Measurements from ENCODE around the gene WNT2B.

WNT2B gene

DNA sequence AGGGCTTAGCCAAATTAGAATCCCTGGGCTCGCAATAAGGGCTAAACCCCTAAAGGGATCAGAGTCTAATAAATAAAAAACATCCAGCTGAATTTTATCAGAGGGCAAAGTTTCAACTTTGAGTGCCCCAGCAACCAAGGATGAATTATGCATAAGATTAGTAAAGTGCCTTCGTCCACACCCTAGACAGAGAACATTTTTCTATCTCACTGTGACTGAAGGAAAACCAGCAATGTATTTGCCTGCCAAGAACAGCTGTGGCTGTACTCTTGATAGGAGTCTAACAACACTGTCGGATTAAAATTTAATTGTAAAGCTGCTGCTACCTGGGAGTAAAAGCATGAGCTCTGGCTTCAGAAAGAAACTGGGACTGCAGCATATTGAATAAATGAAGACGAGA, 23.3 kb downstream of the WNT2B start:
- WGBS (ENCODE audit: insufficient coverage) = 100% methylated on average over 3 of the region's 4 CpGs

DNA sequence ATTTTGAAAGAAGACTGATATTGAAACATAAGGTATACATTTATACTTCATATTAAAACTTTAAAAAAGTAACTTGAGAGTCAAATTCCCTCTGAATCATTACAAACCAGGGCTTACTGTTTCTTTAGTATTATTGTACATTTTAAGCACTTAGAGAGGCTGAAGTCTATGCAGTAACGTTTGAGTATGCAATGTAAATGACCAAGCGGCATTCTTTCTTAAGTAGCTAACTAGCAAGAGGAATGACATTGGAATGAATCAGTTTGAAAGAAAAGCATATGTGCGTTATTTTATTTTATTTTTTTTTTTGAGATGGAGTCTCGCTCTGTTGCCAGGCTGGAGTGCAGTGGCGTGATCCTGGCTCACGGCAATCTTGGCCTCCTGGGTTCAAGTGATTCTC, 24.3 kb downstream of the WNT2B start:
- DNase-seq = no peak
- ChIA-PET CTCF (no interaction called here), POLR2A (no interaction called here)
- Histone ChIP-seq H3K27me3 (replicated peaks in 2 of 5; ENCODE audit: control insufficient read depth in 4 of 5, insufficient read depth in 5 of 5, low read length in 4 of 5) (no peaks in the 10 kb centered on the region), H3K4me1 (ENCODE audit: control extremely low read depth in 1 of 4, control insufficient read depth in 4 of 4, insufficient read depth in 4 of 4, low read length in 3 of 4) (no peaks in the 10 kb centered on the region), H3K9me3 (ENCODE audit: control extremely low read depth in 1 of 5, control insufficient read depth in 4 of 5, insufficient read depth in 2 of 5, low read depth in 1 of 5, low read length in 4 of 5) (no peaks in the 10 kb centered on the region), H3K36me3 (ENCODE audit: control insufficient read depth in 4 of 4, insufficient read depth in 4 of 4, low read length in 3 of 4) (peaks cover 0 to 8% (median 3%) of the 10 kb centered on the region in 4 experiments), H3K4me3 (ENCODE audit: control insufficient read depth in 1 of 7, extremely low read depth in 1 of 7, insufficient read depth in 4 of 7, low read depth in 2 of 7, low read length in 6 of 7) (no peak overlapping the region), H3K27ac (ENCODE audit: insufficient read depth in 1 of 2, low read depth in 1 of 2, low read length in 2 of 2, poor library complexity in 1 of 2, severe bottlenecking in 2 of 2) (no peak overlapping the region)
- 100% methylated on average over 5 of the region's 6 CpGs for WGBS (ENCODE audit: insufficient coverage)

More for the DNA sequence above, 23.3 kb downstream of the WNT2B start:
- H3K4me1 ChIP-seq (ENCODE audit: control extremely low read depth in 1 of 4, control insufficient read depth in 4 of 4, insufficient read depth in 4 of 4, low read length in 3 of 4) = no peaks in the 10 kb centered on the region
- H3K36me3 ChIP-seq (ENCODE audit: control insufficient read depth in 4 of 4, insufficient read depth in 4 of 4, low read length in 3 of 4) = peaks cover 0 to 8% (median 6%) of the 10 kb centered on the region in 4 experiments
- no peak for DNase-seq
- no peaks in the 10 kb centered on the region for H3K27me3 ChIP-seq (replicated peaks in 2 of 5; ENCODE audit: control insufficient read depth in 4 of 5, insufficient read depth in 5 of 5, low read length in 4 of 5)
- no peaks in the 10 kb centered on the region for H3K9me3 ChIP-seq (ENCODE audit: control extremely low read depth in 1 of 5, control insufficient read depth in 4 of 5, insufficient read depth in 2 of 5, low read depth in 1 of 5, low read length in 4 of 5)
- CTCF ChIA-PET = interaction anchor here (1.0 kb wide), 1 partner anchor 30 kb away, joined by 5 read pairs; no protein-coding TSS in a partner anchor
- POLR2A ChIA-PET = no interaction called here
- H3K4me3 ChIP-seq (ENCODE audit: control insufficient read depth in 1 of 7, extremely low read depth in 1 of 7, insufficient read depth in 4 of 7, low read depth in 2 of 7, low read length in 6 of 7) = no peak overlapping the region
- H3K27ac ChIP-seq (ENCODE audit: insufficient read depth in 1 of 2, low read depth in 1 of 2, low read length in 2 of 2, poor library complexity in 1 of 2, severe bottlenecking in 2 of 2) = no peak overlapping the region

DNA sequence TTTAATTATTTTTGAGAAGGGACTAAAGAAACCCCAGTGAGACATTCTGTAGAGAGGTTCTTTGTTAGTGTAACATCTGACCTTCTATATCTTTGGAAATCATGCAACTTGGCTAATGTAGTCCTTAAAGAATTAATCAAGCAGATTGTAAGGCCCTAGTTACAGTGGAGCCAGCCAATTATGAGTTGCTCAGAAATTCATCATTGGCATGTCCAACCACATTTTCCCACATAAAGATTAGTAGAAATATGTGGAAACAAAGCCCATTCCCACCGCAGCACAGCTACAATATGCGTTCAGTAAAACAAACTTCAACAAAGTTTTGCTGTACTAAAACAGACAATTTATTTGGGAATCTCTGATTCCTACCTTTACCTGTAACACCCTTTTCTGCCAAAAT, 27.8 kb downstream of the WNT2B start:
- WGBS (ENCODE audit: insufficient coverage) = 100% methylated on average over 1 of the region's 2 CpGs
- Histone ChIP-seq H3K4me3 (ENCODE audit: control insufficient read depth in 1 of 7, extremely low read depth in 1 of 7, insufficient read depth in 4 of 7, low read depth in 2 of 7, low read length in 6 of 7) (no peak overlapping the region), H3K9me3 (ENCODE audit: control extremely low read depth in 1 of 5, control insufficient read depth in 4 of 5, insufficient read depth in 2 of 5, low read depth in 1 of 5, low read length in 4 of 5) (no peaks in the 10 kb centered on the region), H3K36me3 (ENCODE audit: control insufficient read depth in 4 of 4, insufficient read depth in 4 of 4, low read length in 3 of 4) (peaks cover 0 to 14% (median 4%) of the 10 kb centered on the region in 4 experiments), H3K27ac (ENCODE audit: insufficient read depth in 1 of 2, low read depth in 1 of 2, low read length in 2 of 2, poor library complexity in 1 of 2, severe bottlenecking in 2 of 2) (no peak overlapping the region), H3K27me3 (replicated peaks in 2 of 5; ENCODE audit: control insufficient read depth in 4 of 5, insufficient read depth in 5 of 5, low read length in 4 of 5) (no peaks in the 10 kb centered on the region), H3K4me1 (ENCODE audit: control extremely low read depth in 1 of 4, control insufficient read depth in 4 of 4, insufficient read depth in 4 of 4, low read length in 3 of 4) (no peaks in the 10 kb centered on the region)
- ChIA-PET CTCF (no interaction called here), POLR2A (no interaction called here)
- no peak for DNase-seq

DNA sequence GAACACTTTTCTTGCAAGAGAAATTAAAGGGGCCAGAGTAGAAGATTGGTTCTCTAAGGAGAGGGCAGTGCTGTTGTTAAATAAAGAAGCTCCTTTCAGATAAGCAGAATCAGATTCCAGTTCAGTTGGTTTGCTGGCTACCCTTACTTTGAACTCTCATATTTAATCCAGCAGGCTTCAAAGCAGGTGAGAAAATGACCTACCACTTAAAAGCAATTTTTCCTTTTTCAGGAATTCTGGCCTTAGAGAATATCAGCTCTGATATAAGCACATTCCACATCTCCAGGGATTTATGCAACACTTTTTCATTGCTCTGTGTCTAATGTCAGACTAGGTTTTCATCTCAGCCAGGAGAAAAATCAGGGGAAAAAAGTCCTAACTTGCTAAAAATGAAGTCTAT, 28.7 kb downstream of the WNT2B start:
- Histone ChIP-seq H3K36me3 (ENCODE audit: control insufficient read depth in 4 of 4, insufficient read depth in 4 of 4, low read length in 3 of 4) (peaks cover 0 to 20% (median 2%) of the 10 kb centered on the region in 4 experiments), H3K27ac (ENCODE audit: insufficient read depth in 1 of 2, low read depth in 1 of 2, low read length in 2 of 2, poor library complexity in 1 of 2, severe bottlenecking in 2 of 2) (no peak overlapping the region), H3K27me3 (replicated peaks in 2 of 5; ENCODE audit: control insufficient read depth in 4 of 5, insufficient read depth in 5 of 5, low read length in 4 of 5) (no peaks in the 10 kb centered on the region), H3K9me3 (ENCODE audit: control extremely low read depth in 1 of 5, control insufficient read depth in 4 of 5, insufficient read depth in 2 of 5, low read depth in 1 of 5, low read length in 4 of 5) (no peaks in the 10 kb centered on the region), H3K4me1 (ENCODE audit: control extremely low read depth in 1 of 4, control insufficient read depth in 4 of 4, insufficient read depth in 4 of 4, low read length in 3 of 4) (no peaks in the 10 kb centered on the region), H3K4me3 (ENCODE audit: control insufficient read depth in 1 of 7, extremely low read depth in 1 of 7, insufficient read depth in 4 of 7, low read depth in 2 of 7, low read length in 6 of 7) (no peak overlapping the region)
- no peak for DNase-seq
- CTCF ChIA-PET = no interaction called here
- POLR2A ChIA-PET = no interaction called here

DNA sequence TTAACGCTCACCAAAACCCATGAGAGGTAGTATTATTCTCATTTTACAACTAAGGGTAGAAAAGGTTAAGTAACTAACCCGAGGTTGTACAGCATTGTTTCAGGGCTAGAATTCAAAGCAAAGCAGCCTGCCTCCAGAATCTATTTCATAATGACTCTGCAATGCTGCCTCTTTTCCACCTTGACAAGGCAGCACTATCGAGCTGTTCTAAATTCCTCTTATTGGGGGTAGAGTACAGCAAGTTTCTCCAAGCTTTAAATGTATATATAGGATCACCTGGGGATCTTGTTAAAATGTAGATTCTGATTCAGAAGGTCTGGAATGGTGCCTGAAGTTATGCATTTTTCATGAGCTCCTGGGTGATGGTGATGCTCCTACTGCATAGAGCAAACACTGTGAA, 30.1 kb downstream of the WNT2B start:
- Histone ChIP-seq H3K4me1 (ENCODE audit: control extremely low read depth in 1 of 4, control insufficient read depth in 4 of 4, insufficient read depth in 4 of 4, low read length in 3 of 4) (no peaks in the 10 kb centered on the region), H3K27me3 (replicated peaks in 2 of 5; ENCODE audit: control insufficient read depth in 4 of 5, insufficient read depth in 5 of 5, low read length in 4 of 5) (no peaks in the 10 kb centered on the region), H3K9me3 (ENCODE audit: control extremely low read depth in 1 of 5, control insufficient read depth in 4 of 5, insufficient read depth in 2 of 5, low read depth in 1 of 5, low read length in 4 of 5) (no peaks in the 10 kb centered on the region), H3K4me3 (ENCODE audit: control insufficient read depth in 1 of 7, extremely low read depth in 1 of 7, insufficient read depth in 4 of 7, low read depth in 2 of 7, low read length in 6 of 7) (no peak overlapping the region), H3K36me3 (ENCODE audit: control insufficient read depth in 4 of 4, insufficient read depth in 4 of 4, low read length in 3 of 4) (peaks cover 0 to 20% (median 2%) of the 10 kb centered on the region in 4 experiments), H3K27ac (ENCODE audit: insufficient read depth in 1 of 2, low read depth in 1 of 2, low read length in 2 of 2, poor library complexity in 1 of 2, severe bottlenecking in 2 of 2) (no peak overlapping the region)
- ChIA-PET POLR2A (no interaction called here), CTCF (interaction anchor here (1.0 to 1.2 kb wide), 3 partner anchors 9 to 14 kb away, joined by 3 read pairs; no protein-coding TSS in a partner anchor)
- no peak for DNase-seq
- 100% methylated on average over 1 of the region's 3 CpGs for WGBS (ENCODE audit: insufficient coverage)

DNA sequence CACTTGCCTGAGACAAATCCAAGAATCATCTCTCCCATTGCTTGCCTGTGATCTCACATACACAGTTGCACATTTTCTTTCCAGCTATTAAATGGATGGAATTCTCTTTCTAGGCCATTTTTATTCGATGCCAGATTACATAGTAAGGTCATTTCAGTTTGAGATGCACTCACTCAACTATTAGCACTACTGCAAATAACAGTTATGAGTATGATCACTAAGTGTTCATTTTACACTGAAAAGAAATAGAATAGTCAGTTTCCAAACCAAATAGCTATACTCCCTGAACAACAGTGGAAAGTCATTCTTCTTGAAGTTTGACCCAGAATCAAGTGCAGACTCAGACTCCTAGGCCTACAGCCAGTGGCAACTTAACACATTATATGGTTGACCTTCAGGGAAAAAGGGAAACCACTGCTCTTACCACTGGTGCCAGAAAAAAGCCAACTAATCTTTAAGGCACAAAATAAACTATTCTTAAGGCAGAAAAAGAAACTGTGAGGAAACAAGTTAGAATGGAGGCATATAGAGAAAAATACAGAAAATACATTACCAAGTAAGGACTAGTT, 31.5 kb downstream of the WNT2B start:
- no CpG with 5 or more reads among the region's 1 CpG for WGBS (ENCODE audit: insufficient coverage)
- no peak overlapping the region for H3K27ac ChIP-seq (ENCODE audit: insufficient read depth in 1 of 2, low read depth in 1 of 2, low read length in 2 of 2, poor library complexity in 1 of 2, severe bottlenecking in 2 of 2)
- CTCF ChIA-PET = interaction anchor here (1.2 kb wide), 1 partner anchor 174 kb away, joined by 3 read pairs; the partner anchor contains the start of gene PPM1J

DNA sequence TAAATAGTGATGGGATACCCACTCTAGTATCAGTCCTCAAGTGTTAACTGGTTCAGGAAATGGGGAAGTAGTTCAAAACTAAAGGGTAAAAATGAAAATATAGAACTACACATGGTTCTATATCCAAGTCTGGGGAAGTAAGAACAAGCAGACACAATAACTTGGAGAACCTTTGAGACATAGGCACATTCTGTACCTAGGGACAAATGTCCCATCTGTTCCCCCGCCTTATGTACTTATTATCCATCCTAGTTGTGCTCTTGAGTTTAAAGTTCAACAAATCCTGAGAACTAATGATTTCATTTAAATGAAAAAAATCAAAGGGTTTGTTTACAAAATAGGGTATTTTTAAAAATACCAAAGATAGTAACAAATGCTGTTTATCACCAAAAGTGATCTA, 32.5 kb downstream of the WNT2B start:
- Histone ChIP-seq H3K36me3 (ENCODE audit: control insufficient read depth in 4 of 4, insufficient read depth in 4 of 4, low read length in 3 of 4) (peaks cover 0 to 19% (median 2%) of the 10 kb centered on the region in 4 experiments), H3K27ac (ENCODE audit: insufficient read depth in 1 of 2, low read depth in 1 of 2, low read length in 2 of 2, poor library complexity in 1 of 2, severe bottlenecking in 2 of 2) (no peak overlapping the region), H3K9me3 (ENCODE audit: control extremely low read depth in 1 of 5, control insufficient read depth in 4 of 5, insufficient read depth in 2 of 5, low read depth in 1 of 5, low read length in 4 of 5) (no peaks in the 10 kb centered on the region), H3K4me1 (ENCODE audit: control extremely low read depth in 1 of 4, control insufficient read depth in 4 of 4, insufficient read depth in 4 of 4, low read length in 3 of 4) (no peaks in the 10 kb centered on the region), H3K27me3 (replicated peaks in 2 of 5; ENCODE audit: control insufficient read depth in 4 of 5, insufficient read depth in 5 of 5, low read length in 4 of 5) (no peaks in the 10 kb centered on the region), H3K4me3 (ENCODE audit: control insufficient read depth in 1 of 7, extremely low read depth in 1 of 7, insufficient read depth in 4 of 7, low read depth in 2 of 7, low read length in 6 of 7) (no peak overlapping the region)
- DNase-seq = no peak
- WGBS (ENCODE audit: insufficient coverage) = no CpG with 5 or more reads among the region's 1 CpG
- ChIA-PET POLR2A (interaction anchor here (0.7 kb wide), 1 partner anchor 40 kb away, joined by 4 read pairs; no protein-coding TSS in a partner anchor), CTCF (interaction anchor here (1.4 kb wide), 1 partner anchor 12 kb away, joined by 3 read pairs; no protein-coding TSS in a partner anchor)

More for the DNA sequence above, 31.5 kb downstream of the WNT2B start:
- DNase-seq = no peak
- H3K4me3 ChIP-seq (ENCODE audit: control insufficient read depth in 1 of 7, extremely low read depth in 1 of 7, insufficient read depth in 4 of 7, low read depth in 2 of 7, low read length in 6 of 7) = no peak overlapping the region
- H3K27me3 ChIP-seq (replicated peaks in 2 of 5; ENCODE audit: control insufficient read depth in 4 of 5, insufficient read depth in 5 of 5, low read length in 4 of 5) = no peaks in the 10 kb centered on the region
- no peaks in the 10 kb centered on the region for H3K4me1 ChIP-seq (ENCODE audit: control extremely low read depth in 1 of 4, control insufficient read depth in 4 of 4, insufficient read depth in 4 of 4, low read length in 3 of 4)
- no peaks in the 10 kb centered on the region for H3K9me3 ChIP-seq (ENCODE audit: control extremely low read depth in 1 of 5, control insufficient read depth in 4 of 5, insufficient read depth in 2 of 5, low read depth in 1 of 5, low read length in 4 of 5)
- peaks cover 0 to 16% (median 2%) of the 10 kb centered on the region in 4 experiments for H3K36me3 ChIP-seq (ENCODE audit: control insufficient read depth in 4 of 4, insufficient read depth in 4 of 4, low read length in 3 of 4)
- POLR2A ChIA-PET = interaction anchor here (0.7 kb wide), 1 partner anchor 39 kb away, joined by 4 read pairs; no protein-coding TSS in a partner anchor

All from common myeloid progenitor, CD34-positive (primary cell).